Measurements from ENCODE around the gene GSX2. TPM values are rescaled to one million over a fixed set of nuclear protein-coding genes. Genes with fewer than 3 reads are reported as not detected.
"Not testable (repeated sequence)": the region's sequence is repeated elsewhere in the genome, so short reads cannot be mapped to it uniquely, and the experiment has no call there.

GSX2 gene
- total RNA-seq, 1 donor, result not detected

- DNase-seq (ENCODE audit: insufficient read length, low spot score, missing footprints), result no peak
- Histone ChIP-seq H2AFZ (ENCODE audit: low read length) (no peak overlapping the region), H3K4me3 (ENCODE audit: insufficient read depth, low read length) (no peak overlapping the region), H3K27me3 (ENCODE audit: insufficient read depth, low read length) (no peaks in the 10 kb centered on the region), H3K9me3 (ENCODE audit: low read depth, low read length) (no peaks in the 10 kb centered on the region), H3K27ac (ENCODE audit: low read depth, low read length) (no peak overlapping the region), H3K4me2 (ENCODE audit: insufficient read depth, low read length) (no peak overlapping the region), H3K36me3 (ENCODE audit: insufficient read depth, low read length) (no peaks in the 10 kb centered on the region), H4K20me1 (ENCODE audit: insufficient read depth, low read length) (no peaks in the 10 kb centered on the region), H3K4me1 (ENCODE audit: insufficient read depth, low read length) (no peaks in the 10 kb centered on the region), H3K79me2 (ENCODE audit: insufficient read depth, low read length) (no peaks in the 10 kb centered on the region)
- TF ChIP-seq, protein P1, sequence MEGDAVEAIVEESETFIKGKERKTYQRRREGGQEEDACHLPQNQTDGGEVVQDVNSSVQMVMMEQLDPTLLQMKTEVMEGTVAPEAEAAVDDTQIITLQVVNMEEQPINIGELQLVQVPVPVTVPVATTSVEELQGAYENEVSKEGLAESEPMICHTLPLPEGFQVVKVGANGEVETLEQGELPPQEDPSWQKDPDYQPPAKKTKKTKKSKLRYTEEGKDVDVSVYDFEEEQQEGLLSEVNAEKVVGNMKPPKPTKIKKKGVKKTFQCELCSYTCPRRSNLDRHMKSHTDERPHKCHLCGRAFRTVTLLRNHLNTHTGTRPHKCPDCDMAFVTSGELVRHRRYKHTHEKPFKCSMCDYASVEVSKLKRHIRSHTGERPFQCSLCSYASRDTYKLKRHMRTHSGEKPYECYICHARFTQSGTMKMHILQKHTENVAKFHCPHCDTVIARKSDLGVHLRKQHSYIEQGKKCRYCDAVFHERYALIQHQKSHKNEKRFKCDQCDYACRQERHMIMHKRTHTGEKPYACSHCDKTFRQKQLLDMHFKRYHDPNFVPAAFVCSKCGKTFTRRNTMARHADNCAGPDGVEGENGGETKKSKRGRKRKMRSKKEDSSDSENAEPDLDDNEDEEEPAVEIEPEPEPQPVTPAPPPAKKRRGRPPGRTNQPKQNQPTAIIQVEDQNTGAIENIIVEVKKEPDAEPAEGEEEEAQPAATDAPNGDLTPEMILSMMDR (IDR thresholded peaks at IDR 0.05; ENCODE audit: extremely low read depth, low read depth, low read length), result no peak
These were observed 20.6 kb downstream of the GSX2 start for GRCh38 chr4:54120518-54120917.

GRCh38 chr4:54127660-54128059 is 27.7 kb downstream of the GSX2 start:
- peaks cover 2% of the 10 kb centered on the region for H3K9me3 ChIP-seq (ENCODE audit: low read depth, low read length)
- TF ChIP-seq, protein P1 (IDR thresholded peaks at IDR 0.05; ENCODE audit: extremely low read depth, low read depth, low read length), result no peak
- no peaks in the 10 kb centered on the region for H3K36me3 ChIP-seq (ENCODE audit: insufficient read depth, low read length)
- DNase-seq (ENCODE audit: insufficient read length, low spot score, missing footprints), result no peak
- no peaks in the 10 kb centered on the region for H3K4me1 ChIP-seq (ENCODE audit: insufficient read depth, low read length)
- H3K79me2 ChIP-seq (ENCODE audit: insufficient read depth, low read length), result no peaks in the 10 kb centered on the region
- no peak overlapping the region for H3K4me2 ChIP-seq (ENCODE audit: insufficient read depth, low read length)
- no peaks in the 10 kb centered on the region for H3K27me3 ChIP-seq (ENCODE audit: insufficient read depth, low read length)
- H3K4me3 ChIP-seq (ENCODE audit: insufficient read depth, low read length), result no peak overlapping the region
- H2AFZ ChIP-seq (ENCODE audit: low read length), result no peak overlapping the region
- no peak overlapping the region for H3K27ac ChIP-seq (ENCODE audit: low read depth, low read length)
- H4K20me1 ChIP-seq (ENCODE audit: insufficient read depth, low read length), result no peaks in the 10 kb centered on the region

- DNase-seq (ENCODE audit: insufficient read length, low spot score, missing footprints); H2AFZ ChIP-seq (ENCODE audit: low read length); H3K9me3 ChIP-seq (ENCODE audit: low read depth, low read length); H3K79me2 ChIP-seq (ENCODE audit: insufficient read depth, low read length); H3K36me3 ChIP-seq (ENCODE audit: insufficient read depth, low read length); H3K4me1 ChIP-seq (ENCODE audit: insufficient read depth, low read length); H3K27ac ChIP-seq (ENCODE audit: low read depth, low read length); H3K27me3 ChIP-seq (ENCODE audit: insufficient read depth, low read length); H3K4me2 ChIP-seq (ENCODE audit: insufficient read depth, low read length); H4K20me1 ChIP-seq (ENCODE audit: insufficient read depth, low read length); H3K4me3 ChIP-seq (ENCODE audit: insufficient read depth, low read length): not testable (repeated sequence)
These were observed 28.7 kb downstream of the GSX2 start for GRCh38 chr4:54128694-54129093.

- TF ChIP-seq, protein P1 (IDR thresholded peaks at IDR 0.05; ENCODE audit: extremely low read depth, low read depth, low read length), result no peak
- H3K36me3 ChIP-seq (ENCODE audit: insufficient read depth, low read length), result no peaks in the 10 kb centered on the region
- H3K4me2 ChIP-seq (ENCODE audit: insufficient read depth, low read length), result no peak overlapping the region
- H3K27ac ChIP-seq (ENCODE audit: low read depth, low read length), result no peak overlapping the region
- H3K4me1 ChIP-seq (ENCODE audit: insufficient read depth, low read length), result no peaks in the 10 kb centered on the region
- H3K27me3 ChIP-seq (ENCODE audit: insufficient read depth, low read length), result no peaks in the 10 kb centered on the region
- H2AFZ ChIP-seq (ENCODE audit: low read length), result no peak overlapping the region
- H4K20me1 ChIP-seq (ENCODE audit: insufficient read depth, low read length), result no peaks in the 10 kb centered on the region
- no peak for DNase-seq (ENCODE audit: insufficient read length, low spot score, missing footprints)
- H3K9me3 ChIP-seq (ENCODE audit: low read depth, low read length), result no peaks in the 10 kb centered on the region
- H3K79me2 ChIP-seq (ENCODE audit: insufficient read depth, low read length), result no peaks in the 10 kb centered on the region
- no peak overlapping the region for H3K4me3 ChIP-seq (ENCODE audit: insufficient read depth, low read length)
These were observed 39.4 kb downstream of the GSX2 start for GRCh38 chr4:54139332-54139731.
